ENCODE data around the gene PDXDC1.
"Not testable (repeated sequence)": the region's sequence is repeated elsewhere in the genome, so short reads cannot be mapped to it uniquely, and the experiment has no call there.

Gene PDXDC1

DNA sequence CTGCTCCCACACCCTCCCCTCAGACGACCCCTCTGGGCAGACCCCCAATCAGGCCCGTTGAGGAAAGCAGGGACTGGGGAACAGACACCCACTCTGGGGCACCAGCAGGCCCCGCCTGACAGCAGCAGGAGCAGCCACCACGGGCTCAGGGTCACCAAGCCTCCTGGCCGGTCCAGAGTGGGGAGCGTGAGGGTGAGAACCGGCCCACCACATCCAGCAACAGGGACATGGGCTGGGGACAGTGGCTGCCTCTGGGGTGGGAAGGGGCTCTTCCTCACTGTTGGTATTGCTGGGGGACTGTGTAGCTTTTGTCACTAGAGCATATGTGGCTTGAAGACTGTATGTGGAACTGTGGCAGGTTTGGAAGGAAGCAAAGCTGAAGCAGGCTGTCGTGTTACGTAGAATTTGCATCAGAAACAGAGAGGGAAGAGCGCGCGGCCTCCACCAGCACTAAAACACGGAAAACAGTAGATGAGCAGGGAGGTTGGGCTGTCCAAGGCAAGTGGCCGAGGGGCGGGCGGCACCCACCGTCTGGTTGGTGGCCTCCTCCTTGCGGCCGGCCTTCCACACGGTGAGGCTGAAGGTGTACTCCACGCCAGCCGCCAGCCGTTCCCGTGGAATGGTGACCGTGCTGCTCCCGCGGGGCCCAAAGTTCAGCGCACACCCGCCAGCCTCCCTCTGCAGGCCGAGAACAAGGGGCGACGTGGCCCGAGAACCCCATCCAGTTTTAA is 160.1 kb downstream of the PDXDC1 start:
- DNase-seq (ENCODE audit: low read depth); H3K4me3 ChIP-seq (ENCODE audit: low read depth, low read length): not testable (repeated sequence)

DNA sequence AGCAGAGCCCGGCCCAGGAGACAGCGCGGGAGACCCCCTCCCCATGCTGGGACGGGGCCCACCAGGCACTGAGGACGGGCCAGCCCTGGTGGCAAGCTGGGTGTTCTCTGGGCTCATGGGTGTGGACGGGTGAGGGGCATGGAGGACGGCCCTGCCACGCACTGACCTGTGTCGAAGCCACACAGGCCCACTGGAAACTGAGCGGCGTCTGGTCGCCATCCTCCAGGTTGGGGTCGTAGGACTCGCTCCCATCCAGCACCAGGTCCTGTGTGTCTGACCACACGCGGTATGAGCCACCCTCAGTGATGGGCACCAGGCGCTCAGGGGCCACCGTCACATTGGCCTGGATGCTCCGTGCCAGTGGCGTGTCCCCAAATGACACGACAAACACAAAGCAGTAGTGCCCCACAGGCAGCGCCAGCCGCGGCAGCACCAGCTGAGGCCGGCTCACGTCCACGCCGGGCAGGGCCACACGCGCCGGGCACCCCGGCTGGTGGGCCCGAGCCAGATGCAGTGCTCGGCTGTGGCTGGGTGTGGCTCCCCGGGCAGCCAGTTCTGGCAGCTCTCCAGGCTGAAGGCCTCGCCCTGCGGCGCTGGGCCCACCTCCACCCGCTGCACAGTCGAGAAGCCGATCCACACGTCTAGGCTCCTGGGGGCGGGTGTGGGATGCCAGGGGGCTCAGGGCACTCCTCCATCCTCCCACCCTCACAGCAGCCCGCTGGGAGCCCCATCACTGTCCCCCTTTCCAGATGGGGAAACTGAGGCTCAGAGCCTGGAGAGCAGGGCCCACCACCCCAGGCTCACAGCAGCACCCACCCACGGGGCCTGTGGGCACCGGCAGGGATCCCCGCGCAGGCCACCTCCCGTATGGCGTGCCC is 160.9 kb downstream of the PDXDC1 start:
- not testable (repeated sequence) for DNase-seq (ENCODE audit: low read depth); H3K4me3 ChIP-seq (ENCODE audit: low read depth, low read length)

DNA sequence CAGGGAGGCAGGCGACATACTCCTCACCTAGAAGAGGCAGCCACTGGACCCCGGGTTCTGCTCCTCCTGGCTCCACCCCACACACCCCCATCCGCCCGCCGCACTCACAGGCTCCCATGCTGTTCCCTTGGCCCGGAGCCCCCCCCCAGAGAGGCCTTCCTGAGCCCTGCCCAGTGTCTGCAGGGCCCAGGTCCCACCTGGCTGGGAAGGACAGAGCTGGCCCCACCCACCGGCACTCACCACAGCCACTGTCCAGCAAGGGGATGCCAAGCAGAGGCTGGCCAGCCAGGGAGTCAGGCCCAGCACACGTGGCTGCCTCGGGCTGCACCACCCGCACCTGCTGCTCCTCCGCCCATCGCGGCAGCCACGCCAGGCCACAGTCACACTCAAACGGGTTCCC is 162.7 kb downstream of the PDXDC1 start:
- DNase-seq (ENCODE audit: low read depth); H3K4me3 ChIP-seq (ENCODE audit: low read depth, low read length): not testable (repeated sequence)

DNA sequence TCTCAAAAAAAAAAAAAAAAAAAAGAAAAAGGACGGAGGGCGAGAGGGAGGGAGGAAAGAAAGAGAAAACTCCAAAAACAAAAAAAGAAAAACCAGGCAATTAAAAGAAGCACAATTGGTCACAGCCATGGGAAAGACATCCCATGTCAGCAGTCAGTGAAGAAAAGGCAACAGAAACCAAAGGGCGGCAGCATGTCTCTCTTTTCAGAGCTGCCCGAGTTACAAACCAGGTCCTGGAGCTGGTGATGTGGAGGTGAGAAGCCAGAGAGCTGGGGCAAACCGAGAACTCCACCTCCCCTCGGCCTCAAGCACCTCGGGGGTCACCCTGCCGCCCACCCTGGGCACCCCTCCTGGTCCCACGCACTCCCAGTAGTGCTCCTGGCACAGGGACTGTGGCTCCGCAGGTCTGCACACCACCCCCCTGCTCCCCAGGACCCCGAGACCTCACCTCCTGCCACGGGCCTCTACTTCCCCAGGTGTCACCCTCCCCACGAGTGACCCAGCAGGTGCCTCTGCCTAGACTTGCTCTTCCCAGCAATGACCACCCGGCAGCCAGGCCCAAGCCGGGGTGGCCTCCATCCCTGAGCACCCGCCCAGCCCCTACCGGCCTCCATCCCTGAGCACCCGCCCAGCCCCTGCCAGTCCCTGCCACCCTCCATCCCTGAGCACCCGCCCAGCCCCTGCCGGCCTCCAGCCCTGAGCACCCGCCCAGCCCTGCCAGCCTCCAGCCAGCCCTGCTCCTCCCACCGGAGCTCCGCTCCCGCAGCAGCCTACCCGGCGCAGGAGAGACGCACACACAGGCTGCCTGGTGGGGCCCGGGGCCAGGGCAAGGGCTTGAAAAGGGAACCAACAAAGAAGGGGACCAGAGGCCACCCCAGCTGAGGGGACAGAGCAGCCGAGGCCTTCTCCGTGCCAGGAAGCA is 165.9 kb downstream of the PDXDC1 start:
- not testable (repeated sequence) for DNase-seq (ENCODE audit: low read depth); H3K4me3 ChIP-seq (ENCODE audit: low read depth, low read length)

DNA sequence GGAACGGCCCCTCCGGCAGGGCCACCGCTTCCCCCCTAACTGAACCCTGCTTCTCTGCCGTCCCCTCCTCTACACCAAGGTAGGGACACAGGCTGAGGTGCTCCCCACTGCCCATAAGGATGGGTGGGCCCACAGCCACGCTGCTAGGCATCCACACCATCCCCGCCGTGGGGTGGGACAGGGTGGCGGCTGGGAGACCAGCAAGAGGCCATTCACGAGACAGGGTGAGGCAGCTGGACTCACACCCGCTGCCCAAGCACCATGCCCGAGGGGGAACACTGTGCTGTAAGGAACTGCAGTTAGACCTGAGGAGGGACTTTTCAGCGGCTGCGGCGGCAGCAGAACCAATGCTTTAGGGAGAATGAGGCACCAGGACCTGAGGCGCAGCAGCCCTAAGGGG is 166.8 kb downstream of the PDXDC1 start:
- H3K4me3 ChIP-seq (ENCODE audit: low read depth, low read length), result no peak overlapping the region
- TF ChIP-seq, protein P1, sequence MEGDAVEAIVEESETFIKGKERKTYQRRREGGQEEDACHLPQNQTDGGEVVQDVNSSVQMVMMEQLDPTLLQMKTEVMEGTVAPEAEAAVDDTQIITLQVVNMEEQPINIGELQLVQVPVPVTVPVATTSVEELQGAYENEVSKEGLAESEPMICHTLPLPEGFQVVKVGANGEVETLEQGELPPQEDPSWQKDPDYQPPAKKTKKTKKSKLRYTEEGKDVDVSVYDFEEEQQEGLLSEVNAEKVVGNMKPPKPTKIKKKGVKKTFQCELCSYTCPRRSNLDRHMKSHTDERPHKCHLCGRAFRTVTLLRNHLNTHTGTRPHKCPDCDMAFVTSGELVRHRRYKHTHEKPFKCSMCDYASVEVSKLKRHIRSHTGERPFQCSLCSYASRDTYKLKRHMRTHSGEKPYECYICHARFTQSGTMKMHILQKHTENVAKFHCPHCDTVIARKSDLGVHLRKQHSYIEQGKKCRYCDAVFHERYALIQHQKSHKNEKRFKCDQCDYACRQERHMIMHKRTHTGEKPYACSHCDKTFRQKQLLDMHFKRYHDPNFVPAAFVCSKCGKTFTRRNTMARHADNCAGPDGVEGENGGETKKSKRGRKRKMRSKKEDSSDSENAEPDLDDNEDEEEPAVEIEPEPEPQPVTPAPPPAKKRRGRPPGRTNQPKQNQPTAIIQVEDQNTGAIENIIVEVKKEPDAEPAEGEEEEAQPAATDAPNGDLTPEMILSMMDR (IDR thresholded peaks at IDR 0.05; ENCODE audit: control insufficient read depth, extremely low read depth, insufficient read depth), result no peak
- no peak for DNase-seq (ENCODE audit: low read depth)

DNA sequence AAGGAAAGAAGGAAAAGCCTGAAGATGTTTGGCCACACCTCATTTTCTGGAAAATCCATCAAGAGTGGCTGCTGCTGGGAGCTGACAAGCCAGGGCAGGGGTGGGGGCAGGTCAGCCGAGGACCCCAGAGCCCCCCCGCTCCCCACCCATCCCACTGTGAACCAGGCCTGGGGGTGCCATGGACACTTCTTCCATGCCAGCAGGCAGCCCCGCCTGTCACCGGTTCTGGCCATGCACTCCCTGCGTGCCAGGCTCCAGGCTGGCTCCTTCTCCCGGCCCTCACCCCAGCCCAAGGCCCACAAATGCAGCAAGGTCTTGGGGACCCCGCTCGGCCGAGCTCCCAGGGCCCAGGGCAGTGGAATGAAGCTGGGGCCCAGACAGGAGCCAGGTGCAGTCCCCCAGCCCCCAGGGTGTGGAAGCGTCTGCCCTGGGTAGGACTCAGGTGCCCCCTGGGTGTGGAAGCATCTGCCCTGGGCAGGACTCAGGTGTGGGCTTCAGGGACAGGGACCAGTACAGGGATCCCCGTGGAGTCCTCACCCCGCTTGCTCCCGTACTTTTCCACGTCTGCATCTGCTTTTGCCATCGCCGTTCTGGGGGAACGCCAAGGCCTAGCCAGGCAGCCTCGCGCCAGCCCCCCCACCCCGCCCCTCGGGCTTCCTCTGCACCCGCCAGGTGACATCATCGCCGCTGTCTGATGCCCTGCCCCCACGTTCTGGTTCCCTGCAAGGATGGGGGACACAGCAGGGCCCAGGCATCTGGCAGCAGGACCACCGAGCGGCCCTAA is 167.5 kb downstream of the PDXDC1 start:
- H3K4me3 ChIP-seq (ENCODE audit: low read depth, low read length); DNase-seq (ENCODE audit: low read depth): not testable (repeated sequence)

DNA sequence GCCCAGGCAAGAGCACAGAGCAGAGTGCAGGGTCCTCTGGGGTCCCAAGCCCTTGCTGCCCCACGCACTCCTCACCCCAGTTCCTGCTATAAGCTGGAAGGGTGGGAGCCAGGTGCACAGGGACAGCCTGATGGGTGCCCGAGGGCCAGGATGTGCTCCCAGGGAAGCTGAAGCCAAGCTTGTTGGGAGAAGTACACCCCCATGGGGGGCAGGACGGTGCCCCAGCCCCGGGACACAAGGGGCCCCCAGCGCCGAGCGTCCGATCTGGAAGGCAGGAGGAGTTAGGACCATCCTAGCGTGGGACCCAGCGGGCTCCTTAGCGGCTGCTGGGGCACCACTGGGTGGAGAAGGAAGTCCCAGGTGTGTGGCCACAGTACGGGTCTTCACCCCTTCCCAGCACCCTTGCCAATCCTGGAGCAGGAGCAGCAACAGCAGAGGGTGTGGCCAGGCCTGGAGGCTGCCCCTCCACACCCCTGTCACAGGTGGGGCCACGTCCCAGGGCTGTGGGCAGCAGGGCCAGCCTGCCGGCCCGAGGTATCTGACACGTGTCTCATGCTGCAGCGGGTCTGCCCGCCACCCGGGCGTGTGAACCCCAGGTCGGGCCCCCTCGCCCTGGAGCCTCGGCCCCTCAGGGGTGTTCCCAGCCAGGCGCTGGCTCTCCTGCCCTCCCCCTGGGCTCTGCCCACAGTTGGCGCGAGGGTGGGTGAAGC is 168.2 kb downstream of the PDXDC1 start:
- not testable (repeated sequence) for DNase-seq (ENCODE audit: low read depth); H3K4me3 ChIP-seq (ENCODE audit: low read depth, low read length)

DNA sequence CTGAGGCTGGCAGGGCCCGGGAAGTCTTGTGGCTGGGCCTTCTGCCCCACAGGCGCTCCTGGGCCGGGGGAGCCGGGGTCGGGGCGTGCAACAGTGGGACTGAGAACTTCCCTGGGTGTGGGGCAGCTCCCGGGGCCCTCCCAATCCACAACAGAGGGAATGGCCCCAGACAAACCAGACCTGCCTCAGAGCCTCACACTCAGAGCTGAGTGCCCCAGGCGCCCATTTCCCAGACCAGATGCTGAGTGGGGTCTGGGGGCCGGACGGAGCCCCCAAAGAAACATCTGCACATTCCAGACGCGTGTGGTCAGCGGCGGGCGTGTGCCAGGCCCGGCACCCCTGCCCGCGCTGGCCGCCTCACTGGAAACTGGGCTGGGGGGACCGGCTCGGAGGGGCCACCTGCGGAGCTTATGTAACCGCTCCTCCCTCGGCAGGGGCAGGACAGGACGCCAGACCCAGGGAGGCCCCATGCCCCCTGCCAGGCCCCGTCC is 168.8 kb downstream of the PDXDC1 start:
- H3K4me3 ChIP-seq (ENCODE audit: low read depth, low read length); DNase-seq (ENCODE audit: low read depth): not testable (repeated sequence)

DNA sequence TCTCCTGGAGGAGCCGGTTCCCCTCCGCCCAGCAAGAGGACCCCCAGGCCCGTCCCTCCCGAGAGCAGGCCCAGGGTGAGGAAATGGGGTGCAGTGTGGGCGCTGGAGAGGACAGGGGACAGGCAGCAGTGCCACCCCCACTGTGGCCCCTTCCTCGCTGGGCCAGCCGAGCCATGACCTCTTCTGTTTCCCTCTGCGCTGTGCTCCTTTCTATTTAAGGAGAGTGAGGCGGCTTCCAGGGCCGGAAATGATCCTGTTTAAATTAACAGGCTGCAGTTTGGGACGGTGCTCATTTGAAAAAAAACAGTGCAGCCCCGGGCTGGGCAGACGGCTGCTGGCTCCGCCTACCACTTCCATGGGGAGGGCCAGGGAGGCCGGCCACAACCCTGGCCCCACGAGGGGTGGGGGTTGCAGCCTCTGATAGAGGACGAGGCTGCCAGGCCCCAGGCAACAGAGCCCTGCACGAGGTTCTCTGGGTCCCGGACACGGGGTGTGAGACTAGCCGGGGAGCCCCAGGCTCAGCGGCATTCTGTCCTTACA is 169.3 kb downstream of the PDXDC1 start:
- not testable (repeated sequence) for H3K4me3 ChIP-seq (ENCODE audit: low read depth, low read length); DNase-seq (ENCODE audit: low read depth)

DNA sequence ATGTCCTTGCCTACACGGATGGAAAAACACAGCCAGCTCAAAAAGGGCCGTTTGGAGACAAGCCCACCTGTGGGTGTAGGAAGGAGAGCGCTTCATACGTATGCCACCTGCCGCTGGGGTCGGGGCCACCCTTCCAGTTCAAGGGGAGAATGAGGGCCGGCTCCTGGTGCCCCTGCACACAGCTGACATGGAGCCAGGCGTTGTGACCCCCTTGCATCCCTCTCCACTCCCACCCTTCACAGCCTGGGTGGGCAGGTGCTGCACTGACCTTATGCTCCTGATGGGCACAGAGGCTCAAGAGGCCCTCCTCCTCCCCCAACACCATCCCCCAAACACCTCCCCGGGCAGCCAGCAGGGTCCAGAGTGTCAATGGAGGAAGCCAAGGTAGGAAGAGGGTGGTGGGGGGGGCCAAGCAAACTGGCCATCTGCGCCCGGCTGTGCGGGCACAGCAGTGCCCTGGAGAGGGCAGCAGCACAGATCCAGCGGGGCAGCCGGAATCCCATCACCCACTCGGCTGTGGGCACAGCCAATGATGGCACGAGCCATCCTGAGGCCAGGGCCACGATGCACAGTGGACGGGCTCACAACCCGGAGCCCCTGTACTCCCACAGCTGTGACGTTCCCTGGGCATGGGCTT is 170.1 kb downstream of the PDXDC1 start:
- not testable (repeated sequence) for H3K4me3 ChIP-seq (ENCODE audit: low read depth, low read length); DNase-seq (ENCODE audit: low read depth)

DNA sequence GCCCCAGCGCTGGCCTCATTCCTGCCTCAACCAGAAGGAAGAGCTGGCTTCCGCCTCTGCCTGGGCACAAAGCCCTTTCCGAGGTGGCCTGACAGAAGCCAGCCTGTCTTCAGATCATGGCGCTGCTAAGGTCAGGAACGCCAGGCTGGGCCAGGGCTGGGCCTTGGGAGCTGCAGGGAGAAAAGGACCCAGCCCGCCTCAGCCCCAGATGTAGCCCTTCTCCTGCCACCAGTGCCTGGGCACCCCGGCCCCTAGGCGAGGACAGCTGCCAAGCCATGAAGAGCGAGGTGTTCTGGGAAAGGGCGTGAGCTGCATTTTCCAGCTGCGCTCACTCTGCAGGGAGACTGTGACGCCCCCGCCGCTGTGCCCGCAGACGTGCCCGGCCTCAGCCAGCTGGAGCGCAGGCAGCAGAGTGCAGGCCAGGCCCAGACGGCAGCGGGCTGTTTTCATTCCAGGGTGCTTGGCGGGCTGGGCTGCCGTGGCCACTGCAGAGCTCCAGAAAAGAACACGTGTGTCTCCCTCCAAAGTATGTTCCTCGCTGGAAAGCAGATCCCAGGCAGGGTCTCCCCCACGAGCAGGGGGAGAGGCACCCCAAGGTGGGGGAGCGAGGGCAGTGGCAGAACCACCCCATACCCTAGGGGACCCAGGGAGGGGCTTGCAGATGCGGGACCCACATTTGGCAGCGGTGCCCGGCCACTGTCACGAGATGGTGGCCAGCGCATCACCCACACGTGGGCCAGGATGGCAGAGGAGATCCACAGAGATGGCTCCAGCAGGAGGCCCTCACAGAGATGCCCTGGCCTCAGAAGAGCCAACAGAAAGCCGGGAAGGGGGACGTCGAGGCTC is 170.8 kb downstream of the PDXDC1 start:
- H3K4me3 ChIP-seq (ENCODE audit: low read depth, low read length); DNase-seq (ENCODE audit: low read depth): not testable (repeated sequence)

DNA sequence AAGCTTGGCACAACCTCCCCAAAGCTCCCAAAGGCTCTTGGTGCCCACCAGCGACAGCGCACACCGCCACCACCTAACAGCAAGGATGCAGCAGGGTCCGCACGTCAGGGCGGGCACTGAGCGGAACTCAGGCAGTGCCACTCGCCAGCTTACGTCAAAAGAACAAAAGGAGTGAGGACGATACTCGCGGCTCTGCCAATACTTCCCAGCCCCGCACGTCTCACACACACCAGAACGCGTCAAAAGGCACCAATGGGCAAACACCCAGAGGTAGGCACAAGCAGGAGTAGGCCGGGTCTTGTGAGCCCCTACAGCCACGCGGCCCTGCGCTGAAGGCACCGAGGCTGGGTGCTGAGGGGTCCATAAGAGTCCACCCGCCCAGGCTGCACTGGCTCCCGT is 171.4 kb downstream of the PDXDC1 start:
- not testable (repeated sequence) for H3K4me3 ChIP-seq (ENCODE audit: low read depth, low read length); DNase-seq (ENCODE audit: low read depth)

DNA sequence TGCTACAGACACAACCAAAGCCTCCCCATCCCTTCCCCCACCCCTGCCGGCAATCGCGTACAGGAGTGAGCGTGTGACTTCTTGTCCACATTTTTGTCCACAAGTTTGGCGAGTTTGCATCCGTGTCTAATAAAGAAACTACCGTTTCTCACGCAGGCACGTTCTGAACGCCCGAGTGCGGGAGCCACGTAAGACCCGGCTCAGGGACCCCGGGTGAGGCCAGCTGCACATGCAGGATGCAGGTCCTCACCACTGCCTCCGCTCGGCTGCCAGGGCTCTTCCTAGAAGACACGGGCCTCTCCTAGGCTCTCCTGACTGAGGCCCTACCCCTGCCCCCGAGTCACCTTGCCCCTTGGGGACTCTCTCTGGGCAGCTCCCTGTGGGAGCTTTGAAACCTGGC is 174.0 kb downstream of the PDXDC1 start:
- not testable (repeated sequence) for DNase-seq (ENCODE audit: low read depth); H3K4me3 ChIP-seq (ENCODE audit: low read depth, low read length)

DNA sequence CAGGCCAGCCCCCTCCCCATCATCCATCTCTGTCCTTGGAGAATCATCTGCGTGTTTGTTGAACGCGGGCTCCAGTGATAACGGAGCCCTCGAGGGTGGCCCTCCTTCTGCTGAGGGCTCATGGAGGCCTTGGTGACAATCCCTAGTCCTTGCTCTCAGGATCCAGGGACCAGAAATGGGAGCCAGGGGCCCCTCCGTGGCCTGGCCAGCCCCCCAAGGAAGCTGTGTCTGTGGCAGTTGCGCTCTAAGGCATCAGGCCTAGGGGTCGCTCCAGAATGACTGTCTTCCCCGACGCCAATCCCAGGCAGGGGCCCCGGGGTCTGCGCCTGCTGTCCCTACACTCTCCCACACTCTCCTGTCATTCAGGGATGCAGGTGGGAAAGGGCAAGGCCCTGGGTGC is 174.4 kb downstream of the PDXDC1 start:
- H3K4me3 ChIP-seq (ENCODE audit: low read depth, low read length); DNase-seq (ENCODE audit: low read depth): not testable (repeated sequence)

DNA sequence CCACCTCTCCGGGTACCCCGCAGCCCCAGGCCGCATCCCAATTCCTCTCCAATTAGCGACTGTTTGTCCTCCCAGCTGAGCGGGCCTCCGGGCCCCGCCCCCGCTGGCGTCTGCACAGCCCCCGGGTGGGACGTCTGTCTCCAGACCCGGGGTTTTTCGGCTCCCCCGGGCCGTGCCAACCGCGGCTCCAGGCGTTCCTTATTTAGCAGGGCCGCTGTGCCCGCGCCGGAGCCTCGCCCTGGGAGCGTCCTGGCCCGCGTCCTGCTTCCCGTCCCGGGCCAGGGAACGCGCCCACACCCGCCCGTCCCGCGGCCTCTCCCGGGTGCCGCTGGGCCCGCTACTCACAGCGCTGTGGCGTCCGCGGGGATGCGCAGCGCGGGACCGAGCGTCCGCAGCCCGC is 179.2 kb downstream of the PDXDC1 start:
- peak overlapping the region; percentile 55 for H3K4me3 ChIP-seq (ENCODE audit: low read depth, low read length)
- not testable (repeated sequence) for DNase-seq (ENCODE audit: low read depth)
